ENCODE results near the gene SKA2.

SKA2 gene

GRCh38 chr17:59172436-59173004, 17.5 kb upstream of the SKA2 start:
- DNase-seq (ENCODE audit: low read depth): no peak
- H3K4me3 ChIP-seq (ENCODE audit: low read depth, low read length): no peak overlapping the region
- TF ChIP-seq, protein P1, sequence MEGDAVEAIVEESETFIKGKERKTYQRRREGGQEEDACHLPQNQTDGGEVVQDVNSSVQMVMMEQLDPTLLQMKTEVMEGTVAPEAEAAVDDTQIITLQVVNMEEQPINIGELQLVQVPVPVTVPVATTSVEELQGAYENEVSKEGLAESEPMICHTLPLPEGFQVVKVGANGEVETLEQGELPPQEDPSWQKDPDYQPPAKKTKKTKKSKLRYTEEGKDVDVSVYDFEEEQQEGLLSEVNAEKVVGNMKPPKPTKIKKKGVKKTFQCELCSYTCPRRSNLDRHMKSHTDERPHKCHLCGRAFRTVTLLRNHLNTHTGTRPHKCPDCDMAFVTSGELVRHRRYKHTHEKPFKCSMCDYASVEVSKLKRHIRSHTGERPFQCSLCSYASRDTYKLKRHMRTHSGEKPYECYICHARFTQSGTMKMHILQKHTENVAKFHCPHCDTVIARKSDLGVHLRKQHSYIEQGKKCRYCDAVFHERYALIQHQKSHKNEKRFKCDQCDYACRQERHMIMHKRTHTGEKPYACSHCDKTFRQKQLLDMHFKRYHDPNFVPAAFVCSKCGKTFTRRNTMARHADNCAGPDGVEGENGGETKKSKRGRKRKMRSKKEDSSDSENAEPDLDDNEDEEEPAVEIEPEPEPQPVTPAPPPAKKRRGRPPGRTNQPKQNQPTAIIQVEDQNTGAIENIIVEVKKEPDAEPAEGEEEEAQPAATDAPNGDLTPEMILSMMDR (IDR thresholded peaks at IDR 0.05; ENCODE audit: low read depth, low read length, missing control alignments): no peak
- in situ Hi-C loops (cut with HindIII; ENCODE audit: low sequenced_read_pairs): no loop called here

GRCh38 chr17:59167571-59168001, 12.6 kb upstream of the SKA2 start:
- H3K4me3 ChIP-seq (ENCODE audit: low read depth, low read length): no peak overlapping the region

DNA sequence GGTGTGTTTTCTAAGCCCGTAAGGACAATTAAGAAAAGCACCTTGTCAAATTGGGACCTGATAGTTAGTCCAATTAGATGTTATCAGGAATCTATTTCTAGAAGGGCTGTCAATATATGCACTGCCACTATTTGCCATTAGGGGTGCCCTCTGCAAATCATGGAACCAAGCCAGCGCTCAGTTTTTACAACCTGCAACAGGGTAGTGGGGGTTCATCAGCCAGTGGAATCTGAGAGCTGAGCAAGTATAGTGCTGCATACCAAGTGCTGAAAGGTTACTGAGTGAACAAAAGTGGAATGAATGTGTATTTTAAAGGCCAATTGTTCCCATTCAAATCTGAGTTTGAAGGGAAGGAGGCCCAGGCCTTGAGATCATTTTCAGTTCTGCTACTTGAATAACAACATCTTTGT, 11.0 kb upstream of the SKA2 start:
- H3K4me3 ChIP-seq (ENCODE audit: low read depth, low read length): no peak overlapping the region
- TF ChIP-seq, protein P1 (IDR thresholded peaks at IDR 0.05; ENCODE audit: low read depth, low read length, missing control alignments): peak; percentile 78
- DNase-seq (ENCODE audit: low read depth): peak; percentile 58
- in situ Hi-C loops (cut with HindIII; ENCODE audit: low sequenced_read_pairs): no loop called here

More at GRCh38 chr17:59167571-59168001, 12.6 kb upstream of the SKA2 start:
- no peak for DNase-seq (ENCODE audit: low read depth)
- in situ Hi-C loops (cut with HindIII; ENCODE audit: low sequenced_read_pairs): no loop called here
- TF ChIP-seq, protein P1 (IDR thresholded peaks at IDR 0.05; ENCODE audit: low read depth, low read length, missing control alignments): no peak

GRCh38 chr17:59161477-59161876, 6.5 kb upstream of the SKA2 start:
- DNase-seq (ENCODE audit: low read depth): no peak
- in situ Hi-C loops (cut with HindIII; ENCODE audit: low sequenced_read_pairs): no loop called here
- no peak overlapping the region for H3K4me3 ChIP-seq (ENCODE audit: low read depth, low read length)
- TF ChIP-seq, protein P1 (IDR thresholded peaks at IDR 0.05; ENCODE audit: low read depth, low read length, missing control alignments): no peak

DNA sequence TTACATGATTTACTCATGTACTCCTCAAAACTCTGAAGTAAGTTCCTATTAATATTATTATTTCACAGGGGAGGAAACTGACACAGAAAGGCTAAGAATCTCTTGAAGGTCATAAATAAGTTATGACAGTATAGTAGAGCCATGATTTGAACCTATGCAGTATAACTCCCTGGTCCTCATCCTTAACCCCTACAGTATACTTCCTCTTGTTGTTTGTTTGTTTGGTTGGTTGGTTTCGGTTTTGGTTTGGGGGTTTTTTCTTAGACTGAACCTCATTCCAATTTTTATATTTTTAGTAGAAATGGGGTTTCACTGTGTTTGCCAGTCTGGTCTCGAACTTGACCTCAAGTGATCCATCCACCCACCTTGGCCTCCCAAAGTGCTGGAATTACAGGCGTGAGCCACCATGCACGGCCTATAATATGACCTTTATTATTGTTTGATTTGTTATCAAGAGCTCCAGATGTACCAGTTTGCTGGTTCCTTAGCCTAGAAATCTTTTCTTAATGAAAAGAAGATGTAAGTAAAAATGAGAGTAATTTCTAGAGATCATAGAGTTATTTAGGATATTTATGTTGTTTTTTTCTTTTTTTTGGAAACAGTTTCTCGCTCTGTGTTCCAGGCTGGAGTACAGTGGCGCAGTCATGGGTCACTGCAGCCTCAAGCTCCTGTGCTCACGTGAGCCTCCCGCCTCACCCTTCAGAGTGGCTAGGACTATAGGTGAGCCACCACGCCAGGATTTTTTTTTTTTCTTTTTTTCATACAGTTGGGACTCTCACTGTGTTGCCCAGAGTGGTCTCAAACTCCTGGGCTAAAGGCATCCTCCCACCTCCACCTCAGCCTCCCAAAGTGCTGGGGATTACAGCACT, 5.4 kb upstream of the SKA2 start:
- TF ChIP-seq, protein P1 (IDR thresholded peaks at IDR 0.05; ENCODE audit: low read depth, low read length, missing control alignments): no peak
- no peak overlapping the region for H3K4me3 ChIP-seq (ENCODE audit: low read depth, low read length)
- in situ Hi-C loops (cut with HindIII; ENCODE audit: low sequenced_read_pairs): no loop called here
- no peak for DNase-seq (ENCODE audit: low read depth)

GRCh38 chr17:59155439-59156177, 622 bp upstream of the SKA2 start, which contains the start of gene PRR11:
TSS of gene PRR11 (plus strand) at chr17:59155746. CDS start at chr17:59169753, 14,007 bp downstream.
- in situ Hi-C loops (cut with HindIII; ENCODE audit: low sequenced_read_pairs): no loop called here

More at GRCh38 chr17:59155439-59156177, 622 bp upstream of the SKA2 start, which contains the start of gene PRR11:
- peak; percentile 100 for DNase-seq (ENCODE audit: low read depth)
- TF ChIP-seq, protein P1 (IDR thresholded peaks at IDR 0.05; ENCODE audit: low read depth, low read length, missing control alignments): no peak
- peak within 1 kb of the TSS; percentile 68 for H3K4me3 ChIP-seq (ENCODE audit: low read depth, low read length)
